ENCODE measurements around the gene NPHP4. TPM values are rescaled to one million over a fixed set of nuclear protein-coding genes. Genes with fewer than 3 reads are reported as not detected.

Gene NPHP4
- total RNA-seq, 2 experiments from 2014 or later = 6.2 to 7.7 TPM

DNA sequence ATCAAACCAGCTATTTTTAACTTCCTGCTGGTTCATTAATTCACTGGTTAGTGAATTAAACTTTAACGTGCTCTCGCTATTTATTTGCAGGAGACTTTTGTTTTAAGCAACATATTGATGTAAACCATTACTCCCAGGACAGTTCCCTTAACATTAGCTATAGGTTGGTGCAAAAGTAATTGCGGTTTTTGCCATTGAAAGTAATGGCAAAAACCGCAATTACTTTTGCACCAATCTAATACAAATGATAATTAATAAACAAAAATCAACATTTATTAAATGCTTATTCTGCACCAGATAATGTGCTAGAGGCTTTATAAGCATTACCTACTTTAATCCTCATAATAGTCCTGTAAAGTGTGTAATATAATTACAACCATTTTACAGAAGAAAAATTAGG lies 176.5 kb downstream of the NPHP4 start:
- no peaks in the 10 kb centered on the region for H3K4me1 Mint-ChIP-seq (ENCODE audit: low read depth)
- intact Hi-C loops (cut with DNase I, micrococcal nuclease) = no loop called here
- H3K4me1 ChIP-seq (ENCODE audit: insufficient read depth, low read length) = no peaks in the 10 kb centered on the region
- TF ChIP-seq, protein P1, sequence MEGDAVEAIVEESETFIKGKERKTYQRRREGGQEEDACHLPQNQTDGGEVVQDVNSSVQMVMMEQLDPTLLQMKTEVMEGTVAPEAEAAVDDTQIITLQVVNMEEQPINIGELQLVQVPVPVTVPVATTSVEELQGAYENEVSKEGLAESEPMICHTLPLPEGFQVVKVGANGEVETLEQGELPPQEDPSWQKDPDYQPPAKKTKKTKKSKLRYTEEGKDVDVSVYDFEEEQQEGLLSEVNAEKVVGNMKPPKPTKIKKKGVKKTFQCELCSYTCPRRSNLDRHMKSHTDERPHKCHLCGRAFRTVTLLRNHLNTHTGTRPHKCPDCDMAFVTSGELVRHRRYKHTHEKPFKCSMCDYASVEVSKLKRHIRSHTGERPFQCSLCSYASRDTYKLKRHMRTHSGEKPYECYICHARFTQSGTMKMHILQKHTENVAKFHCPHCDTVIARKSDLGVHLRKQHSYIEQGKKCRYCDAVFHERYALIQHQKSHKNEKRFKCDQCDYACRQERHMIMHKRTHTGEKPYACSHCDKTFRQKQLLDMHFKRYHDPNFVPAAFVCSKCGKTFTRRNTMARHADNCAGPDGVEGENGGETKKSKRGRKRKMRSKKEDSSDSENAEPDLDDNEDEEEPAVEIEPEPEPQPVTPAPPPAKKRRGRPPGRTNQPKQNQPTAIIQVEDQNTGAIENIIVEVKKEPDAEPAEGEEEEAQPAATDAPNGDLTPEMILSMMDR (IDR thresholded peaks at IDR 0.05) = no peak
- POLR2A ChIA-PET = no interaction called here
- H3K27me3 ChIP-seq (ENCODE audit: control insufficient read depth in 1 of 2, insufficient read depth in 2 of 2, low read length in 2 of 2) = peaks cover 3 to 13% of the 10 kb centered on the region in 2 experiments
- peaks cover 56% of the 10 kb centered on the region for H3K27me3 Mint-ChIP-seq
- no peaks in the 10 kb centered on the region for H3K36me3 Mint-ChIP-seq (ENCODE audit: low read depth)
- no peak overlapping the region for H3K4me3 Mint-ChIP-seq
- H3K27ac Mint-ChIP-seq = no peak overlapping the region
- CTCF ChIA-PET = no interaction called here
- H3K36me3 ChIP-seq (ENCODE audit: insufficient read depth, low read length) = no peaks in the 10 kb centered on the region
- peaks cover 3% of the 10 kb centered on the region for H3K9me3 Mint-ChIP-seq
- ATAC-seq (ENCODE audit: poor library complexity) (no peak), DNase-seq (no peak)
- H3K9me3 ChIP-seq (ENCODE audit: control insufficient read depth in 1 of 2, insufficient read depth in 1 of 2, low read length in 2 of 2) = peaks cover 0 to 4% of the 10 kb centered on the region in 2 experiments
- H3K27ac ChIP-seq (ENCODE audit: low read depth in 1 of 2, low read length in 2 of 2) = no peak overlapping the region
- H3K4me3 ChIP-seq (ENCODE audit: low read length) = no peak overlapping the region

DNA sequence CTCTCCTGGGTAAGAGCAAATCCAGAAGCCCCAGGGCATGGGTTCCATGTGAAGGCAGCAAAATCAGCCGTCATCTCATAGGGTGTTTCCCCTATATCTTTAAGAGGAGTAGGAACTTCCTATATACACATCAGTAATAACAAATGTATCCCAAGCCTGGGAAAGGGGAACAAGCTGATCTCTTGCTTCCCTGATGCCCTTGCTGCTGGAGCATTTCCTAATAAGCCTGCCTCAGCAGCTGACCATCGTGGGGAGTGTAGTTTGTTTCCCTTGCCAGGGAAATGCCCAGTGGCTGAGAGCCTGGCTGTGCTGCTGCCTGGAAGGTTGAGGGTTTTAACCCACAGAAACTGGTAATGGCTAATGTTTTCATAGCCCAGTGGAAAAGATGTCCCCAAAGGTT lies 177.0 kb downstream of the NPHP4 start:
- no peak overlapping the region for H3K27ac ChIP-seq (ENCODE audit: low read depth in 1 of 2, low read length in 2 of 2)
- H3K36me3 ChIP-seq (ENCODE audit: insufficient read depth, low read length) = no peaks in the 10 kb centered on the region
- ChIA-PET CTCF (no interaction called here), POLR2A (no interaction called here)
- H3K4me1 ChIP-seq (ENCODE audit: insufficient read depth, low read length) = no peaks in the 10 kb centered on the region
- no peak for ATAC-seq (ENCODE audit: poor library complexity)
- no peaks in the 10 kb centered on the region for H3K36me3 Mint-ChIP-seq (ENCODE audit: low read depth)
- intact Hi-C loops (cut with DNase I, micrococcal nuclease) = no loop called here
- peaks cover 0 to 4% of the 10 kb centered on the region in 2 experiments for H3K9me3 ChIP-seq (ENCODE audit: control insufficient read depth in 1 of 2, insufficient read depth in 1 of 2, low read length in 2 of 2)
- H3K4me3 ChIP-seq (ENCODE audit: low read length) = no peak overlapping the region
- H3K27me3 ChIP-seq (ENCODE audit: control insufficient read depth in 1 of 2, insufficient read depth in 2 of 2, low read length in 2 of 2) = peaks cover 3 to 13% of the 10 kb centered on the region in 2 experiments
- no peaks in the 10 kb centered on the region for H3K4me1 Mint-ChIP-seq (ENCODE audit: low read depth)
- no peak overlapping the region for H3K4me3 Mint-ChIP-seq
- H3K9me3 Mint-ChIP-seq = peaks cover 3% of the 10 kb centered on the region
- TF ChIP-seq, protein P1 (IDR thresholded peaks at IDR 0.05) = no peak
- DNase-seq = no peak
- no peak overlapping the region for H3K27ac Mint-ChIP-seq
- peaks cover 51% of the 10 kb centered on the region for H3K27me3 Mint-ChIP-seq

DNA sequence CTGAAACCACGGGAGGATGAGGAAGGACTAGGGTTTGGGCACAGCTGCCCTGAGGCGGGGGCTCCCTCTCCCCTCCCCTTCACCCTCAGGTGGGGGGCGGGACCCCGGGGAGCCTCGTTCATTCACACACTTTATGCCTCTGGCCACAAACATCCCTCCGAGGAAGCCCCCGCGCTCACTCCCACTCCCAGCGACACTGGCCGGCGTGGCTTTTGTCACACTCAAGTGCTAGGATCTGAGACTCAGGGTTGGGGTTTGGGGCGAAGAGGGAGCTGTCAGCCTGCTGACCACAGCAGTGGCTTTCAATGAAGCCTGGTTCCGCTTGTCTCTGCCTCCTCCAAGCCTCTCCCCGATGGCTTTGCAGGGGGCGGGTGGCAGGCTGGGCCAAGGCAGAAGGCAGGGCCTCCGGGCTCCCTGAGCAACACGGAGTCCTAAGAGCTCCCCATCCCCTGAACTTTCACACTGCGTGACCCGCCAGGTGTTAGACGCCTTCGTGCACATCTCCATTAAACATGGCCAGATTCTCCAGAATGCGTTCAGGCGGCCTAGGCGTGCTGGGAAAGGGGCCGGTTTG lies 178.1 kb downstream of the NPHP4 start:
- no peaks in the 10 kb centered on the region for H3K36me3 Mint-ChIP-seq (ENCODE audit: low read depth)
- ATAC-seq (ENCODE audit: poor library complexity) = no peak
- H3K4me1 Mint-ChIP-seq (ENCODE audit: low read depth) = no peaks in the 10 kb centered on the region
- POLR2A ChIA-PET = no interaction called here
- DNase-seq = no peak
- H3K36me3 ChIP-seq (ENCODE audit: insufficient read depth, low read length) = no peaks in the 10 kb centered on the region
- peaks cover 44% of the 10 kb centered on the region for H3K27me3 Mint-ChIP-seq
- no peak overlapping the region for H3K4me3 ChIP-seq (ENCODE audit: low read length)
- H3K4me1 ChIP-seq (ENCODE audit: insufficient read depth, low read length) = no peaks in the 10 kb centered on the region
- H3K9me3 ChIP-seq (ENCODE audit: control insufficient read depth in 1 of 2, insufficient read depth in 1 of 2, low read length in 2 of 2) = peaks cover 0 to 4% of the 10 kb centered on the region in 2 experiments
- peaks cover 3 to 13% of the 10 kb centered on the region in 2 experiments for H3K27me3 ChIP-seq (ENCODE audit: control insufficient read depth in 1 of 2, insufficient read depth in 2 of 2, low read length in 2 of 2)
- no peak overlapping the region for H3K4me3 Mint-ChIP-seq
- TF ChIP-seq, protein P1 (IDR thresholded peaks at IDR 0.05) = no peak
- no peak overlapping the region for H3K27ac ChIP-seq (ENCODE audit: low read depth in 1 of 2, low read length in 2 of 2)
- CTCF ChIA-PET = no interaction called here
- intact Hi-C loops (cut with DNase I, micrococcal nuclease) = no loop called here
- H3K27ac Mint-ChIP-seq = no peak overlapping the region
- peaks cover 3% of the 10 kb centered on the region for H3K9me3 Mint-ChIP-seq

All from CD4-positive, alpha-beta T cell (primary cell).